ENCODE data around the gene RACGAP1.

Gene RACGAP1

GRCh38 chr12:49957570-49957967 lies 67.7 kb downstream of the RACGAP1 start:
- Histone ChIP-seq H3K18ac (ENCODE audit: low read length) (no peak overlapping the region), H3K9ac (ENCODE audit: low read length) (no peak overlapping the region), H3K27me3 (ENCODE audit: insufficient read depth, low read length) (peaks cover 64% of the 10 kb centered on the region), H2AK5ac (ENCODE audit: low read length) (no peak overlapping the region), H3K4me2 (ENCODE audit: low read length) (no peak overlapping the region), H3K27ac (ENCODE audit: low read depth, low read length) (no peak overlapping the region), H4K8ac (ENCODE audit: low read depth, low read length) (no peak overlapping the region), H4K12ac (ENCODE audit: low read depth, low read length) (no peak overlapping the region), H3K14ac (ENCODE audit: low read length) (no peak overlapping the region), H2BK5ac (ENCODE audit: low read depth, low read length, poor library complexity) (no peak overlapping the region), H2BK120ac (ENCODE audit: insufficient read depth, low read length, poor library complexity) (no peak overlapping the region), H3K4ac (ENCODE audit: low read depth, low read length) (no peak overlapping the region), H3K9me3 (ENCODE audit: insufficient read depth, low read depth, low read length) (peaks cover 2% of the 10 kb centered on the region), H3K79me1 (ENCODE audit: low read length) (no peaks in the 10 kb centered on the region), H3K23ac (ENCODE audit: low read length) (no peak overlapping the region), H3K79me2 (ENCODE audit: control insufficient read depth, insufficient read depth, low read length, poor library complexity) (no peaks in the 10 kb centered on the region), H3K4me3 (ENCODE audit: low read depth, low read length) (no peak overlapping the region), H3K4me1 (ENCODE audit: control insufficient read depth in 1 of 2, insufficient read depth in 2 of 2, low read length in 2 of 2) (no peaks in the 10 kb centered on the region), H3K36me3 (ENCODE audit: control insufficient read depth in 1 of 2, insufficient read depth in 2 of 2, low read length in 2 of 2) (no peaks in the 10 kb centered on the region), H4K91ac (ENCODE audit: low read depth, low read length) (no peak overlapping the region), H2AFZ (ENCODE audit: insufficient read depth, low read length, poor library complexity) (no peak overlapping the region), H2BK12ac (ENCODE audit: low read length) (no peak overlapping the region)
- DNase-seq = no peak

DNA sequence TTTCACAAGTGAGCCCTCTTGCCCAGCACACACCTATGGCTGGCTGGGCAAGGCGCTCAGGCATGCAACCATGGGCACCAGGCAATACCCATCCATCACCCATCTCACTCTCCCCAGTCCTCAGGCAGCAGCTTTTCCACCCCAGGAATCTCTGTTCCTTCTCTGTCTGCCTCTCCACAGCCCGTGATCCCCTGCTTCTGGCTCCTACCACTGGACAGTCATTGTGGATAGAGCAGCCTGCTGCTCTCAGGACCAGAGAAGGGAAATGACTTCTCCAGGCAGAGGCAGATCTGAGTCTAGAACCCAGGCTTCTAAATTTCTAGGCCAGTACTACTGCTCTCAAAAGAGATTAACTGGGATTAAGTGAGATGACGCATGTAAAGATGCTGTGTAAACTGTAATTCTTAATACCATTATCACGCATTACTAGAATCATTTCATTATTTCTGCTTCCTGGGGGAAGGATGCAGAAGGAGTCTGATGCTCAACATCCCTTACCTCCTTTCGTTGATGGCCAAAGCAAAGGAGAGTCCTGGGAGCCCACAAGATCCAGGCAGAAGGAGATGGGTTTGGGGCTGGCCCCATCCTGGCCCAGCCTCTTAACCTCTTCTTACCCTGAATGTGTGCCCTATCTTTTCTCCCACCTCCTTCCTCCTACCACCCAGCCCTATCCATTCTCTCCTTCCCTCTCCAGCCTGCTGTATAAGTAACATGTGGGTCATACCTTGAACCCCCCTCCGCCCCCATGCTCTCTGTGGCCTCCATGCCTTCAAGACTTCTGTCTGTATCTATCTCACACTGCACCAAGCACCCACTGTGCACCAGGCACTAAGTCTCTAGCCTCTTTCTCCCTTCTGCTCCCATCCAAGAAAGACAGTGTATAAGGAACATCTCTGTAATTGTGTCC lies 68.4 kb downstream of the RACGAP1 start:
- no peak overlapping the region for H3K18ac ChIP-seq (ENCODE audit: low read length)
- no CpG with 5 or more reads among the region's 6 CpGs for WGBS (ENCODE audit: extremely low coverage, insufficient coverage, insufficient read length)
- no peak for DNase-seq
- no peak overlapping the region for H2BK12ac ChIP-seq (ENCODE audit: low read length)
- no peak overlapping the region for H3K9ac ChIP-seq (ENCODE audit: low read length)
- H2AK5ac ChIP-seq (ENCODE audit: low read length) = no peak overlapping the region
- H2AFZ ChIP-seq (ENCODE audit: insufficient read depth, low read length, poor library complexity) = no peak overlapping the region
- no peak overlapping the region for H3K4me3 ChIP-seq (ENCODE audit: low read depth, low read length)
- no peak overlapping the region for H3K4me2 ChIP-seq (ENCODE audit: low read length)
- no peak overlapping the region for H4K91ac ChIP-seq (ENCODE audit: low read depth, low read length)
- H3K27ac ChIP-seq (ENCODE audit: low read depth, low read length) = no peak overlapping the region
- H3K4me1 ChIP-seq (ENCODE audit: control insufficient read depth in 1 of 2, insufficient read depth in 2 of 2, low read length in 2 of 2) = no peaks in the 10 kb centered on the region
- no peak overlapping the region for H3K23ac ChIP-seq (ENCODE audit: low read length)
- H3K36me3 ChIP-seq (ENCODE audit: control insufficient read depth in 1 of 2, insufficient read depth in 2 of 2, low read length in 2 of 2) = no peaks in the 10 kb centered on the region
- H2BK5ac ChIP-seq (ENCODE audit: low read depth, low read length, poor library complexity) = no peak overlapping the region
- H3K79me2 ChIP-seq (ENCODE audit: control insufficient read depth, insufficient read depth, low read length, poor library complexity) = no peaks in the 10 kb centered on the region
- H3K9me3 ChIP-seq (ENCODE audit: insufficient read depth, low read depth, low read length) = peaks cover 2% of the 10 kb centered on the region
- no peak overlapping the region for H3K4ac ChIP-seq (ENCODE audit: low read depth, low read length)
- no peak overlapping the region for H2BK120ac ChIP-seq (ENCODE audit: insufficient read depth, low read length, poor library complexity)
- no peak overlapping the region for H4K8ac ChIP-seq (ENCODE audit: low read depth, low read length)
- no peaks in the 10 kb centered on the region for H3K79me1 ChIP-seq (ENCODE audit: low read length)
- H4K12ac ChIP-seq (ENCODE audit: low read depth, low read length) = no peak overlapping the region
- H3K27me3 ChIP-seq (ENCODE audit: insufficient read depth, low read length) = peaks cover 58% of the 10 kb centered on the region
- no peak overlapping the region for H3K14ac ChIP-seq (ENCODE audit: low read length)

DNA sequence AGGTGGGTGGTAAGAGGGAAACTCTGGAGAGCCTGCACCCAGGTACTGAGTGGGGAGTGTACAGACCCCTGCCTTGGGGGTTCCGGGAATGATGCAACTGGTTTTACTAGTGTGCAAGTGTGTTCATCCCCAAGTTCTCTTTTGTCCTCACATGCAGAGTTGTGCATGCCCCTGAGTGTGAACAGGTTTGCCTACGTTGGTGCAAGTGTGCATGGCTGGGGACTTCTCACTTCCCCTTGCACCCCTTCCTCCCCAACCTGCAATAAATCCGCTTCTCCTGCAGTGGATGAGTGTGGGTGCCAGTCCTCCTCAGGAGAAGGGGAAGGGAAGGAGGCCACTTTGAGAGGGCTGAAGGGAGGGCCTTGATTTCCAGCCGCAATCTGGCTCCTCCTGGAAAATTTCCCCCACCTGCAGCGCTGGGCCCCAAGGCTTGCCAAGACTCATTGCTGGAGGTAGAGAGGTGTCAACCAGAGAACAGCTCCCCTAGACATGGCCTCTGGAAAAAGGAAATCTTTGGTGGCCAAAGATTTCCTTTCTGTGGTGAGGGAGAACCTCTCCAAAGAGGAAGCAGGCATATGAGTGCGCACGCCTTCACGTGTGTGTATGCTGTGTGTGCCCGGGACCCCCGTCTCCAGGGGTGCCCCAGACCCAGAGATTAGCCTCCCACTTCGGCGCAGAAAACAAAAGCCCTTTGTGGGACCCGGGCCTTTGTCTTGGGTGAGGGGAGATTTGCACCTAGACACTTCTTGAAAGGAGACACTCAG lies 69.2 kb downstream of the RACGAP1 start:
- Histone ChIP-seq H2AK5ac (ENCODE audit: low read length) (no peak overlapping the region), H3K27ac (ENCODE audit: low read depth, low read length) (no peak overlapping the region), H2BK120ac (ENCODE audit: insufficient read depth, low read length, poor library complexity) (no peak overlapping the region), H4K12ac (ENCODE audit: low read depth, low read length) (no peak overlapping the region), H3K79me2 (ENCODE audit: control insufficient read depth, insufficient read depth, low read length, poor library complexity) (no peaks in the 10 kb centered on the region), H3K4me1 (ENCODE audit: control insufficient read depth in 1 of 2, insufficient read depth in 2 of 2, low read length in 2 of 2) (no peaks in the 10 kb centered on the region), H3K18ac (ENCODE audit: low read length) (no peak overlapping the region), H3K4me3 (ENCODE audit: low read depth, low read length) (no peak overlapping the region), H3K23ac (ENCODE audit: low read length) (no peak overlapping the region), H4K8ac (ENCODE audit: low read depth, low read length) (no peak overlapping the region), H2BK5ac (ENCODE audit: low read depth, low read length, poor library complexity) (no peak overlapping the region), H3K4ac (ENCODE audit: low read depth, low read length) (no peak overlapping the region), H3K79me1 (ENCODE audit: low read length) (no peaks in the 10 kb centered on the region), H4K91ac (ENCODE audit: low read depth, low read length) (no peak overlapping the region), H3K27me3 (ENCODE audit: insufficient read depth, low read length) (peaks cover 51% of the 10 kb centered on the region), H3K9me3 (ENCODE audit: insufficient read depth, low read depth, low read length) (peaks cover 2% of the 10 kb centered on the region), H3K9ac (ENCODE audit: low read length) (no peak overlapping the region), H3K4me2 (ENCODE audit: low read length) (no peak overlapping the region), H2AFZ (ENCODE audit: insufficient read depth, low read length, poor library complexity) (no peak overlapping the region), H3K36me3 (ENCODE audit: control insufficient read depth in 1 of 2, insufficient read depth in 2 of 2, low read length in 2 of 2) (no peaks in the 10 kb centered on the region), H3K14ac (ENCODE audit: low read length) (no peak overlapping the region), H2BK12ac (ENCODE audit: low read length) (no peak overlapping the region)
- WGBS (ENCODE audit: extremely low coverage, insufficient coverage, insufficient read length) = no CpG with 5 or more reads among the region's 13 CpGs
- DNase-seq = no peak

DNA sequence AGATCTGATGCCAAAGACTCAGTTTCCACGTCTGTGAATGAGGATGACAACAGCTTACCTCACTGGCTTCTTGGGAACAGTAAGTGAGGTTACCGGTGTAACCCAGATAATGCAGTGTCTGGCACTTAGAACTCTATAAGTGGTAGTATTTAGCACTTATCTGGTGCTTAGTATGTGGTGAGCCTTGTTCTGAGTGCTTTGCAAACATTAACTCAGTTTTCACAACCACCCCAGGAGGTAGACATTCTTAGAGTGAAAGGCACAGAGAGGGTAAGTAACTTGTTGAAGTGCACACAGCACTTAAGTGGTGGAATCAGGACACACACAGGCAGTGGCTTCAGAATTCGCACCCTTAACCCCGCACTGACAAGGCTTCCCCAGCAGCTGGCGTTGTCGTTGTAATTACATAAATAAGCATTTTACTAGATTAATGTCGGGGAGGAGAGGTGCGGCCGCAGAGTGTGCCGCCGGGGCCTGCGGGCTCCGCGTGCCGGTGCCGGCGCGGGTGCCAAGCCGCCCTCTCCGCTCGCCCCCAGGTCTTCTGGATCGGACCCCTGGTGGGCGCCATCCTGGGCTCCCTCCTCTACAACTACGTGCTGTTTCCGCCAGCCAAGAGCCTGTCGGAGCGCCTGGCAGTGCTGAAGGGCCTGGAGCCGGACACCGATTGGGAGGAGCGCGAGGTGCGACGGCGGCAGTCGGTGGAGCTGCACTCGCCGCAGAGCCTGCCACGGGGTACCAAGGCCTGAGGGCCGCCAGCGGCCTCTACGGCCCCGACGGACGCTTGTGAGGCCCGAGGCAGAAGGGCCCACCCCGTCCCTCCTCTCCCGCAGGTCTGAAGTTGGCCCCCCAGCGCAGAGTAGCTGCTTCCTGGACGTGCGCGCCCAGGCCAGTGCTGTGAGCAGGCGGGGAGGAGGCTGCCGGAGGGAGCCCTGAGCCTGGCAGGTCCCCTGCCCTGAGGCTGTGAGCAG lies 70.1 kb downstream of the RACGAP1 start:
- Histone ChIP-seq H2BK12ac (ENCODE audit: low read length) (no peak overlapping the region), H2AFZ (ENCODE audit: insufficient read depth, low read length, poor library complexity) (no peak overlapping the region), H4K8ac (ENCODE audit: low read depth, low read length) (no peak overlapping the region), H3K23ac (ENCODE audit: low read length) (no peak overlapping the region), H2BK120ac (ENCODE audit: insufficient read depth, low read length, poor library complexity) (no peak overlapping the region), H4K91ac (ENCODE audit: low read depth, low read length) (no peak overlapping the region), H3K79me1 (ENCODE audit: low read length) (no peaks in the 10 kb centered on the region), H3K4me1 (ENCODE audit: control insufficient read depth in 1 of 2, insufficient read depth in 2 of 2, low read length in 2 of 2) (no peaks in the 10 kb centered on the region), H3K4me2 (ENCODE audit: low read length) (no peak overlapping the region), H2BK5ac (ENCODE audit: low read depth, low read length, poor library complexity) (no peak overlapping the region), H3K9ac (ENCODE audit: low read length) (no peak overlapping the region), H4K12ac (ENCODE audit: low read depth, low read length) (no peak overlapping the region), H3K27me3 (ENCODE audit: insufficient read depth, low read length) (peaks cover 41% of the 10 kb centered on the region), H3K79me2 (ENCODE audit: control insufficient read depth, insufficient read depth, low read length, poor library complexity) (no peaks in the 10 kb centered on the region), H3K18ac (ENCODE audit: low read length) (no peak overlapping the region), H3K14ac (ENCODE audit: low read length) (no peak overlapping the region), H3K4ac (ENCODE audit: low read depth, low read length) (no peak overlapping the region), H3K4me3 (ENCODE audit: low read depth, low read length) (no peak overlapping the region), H2AK5ac (ENCODE audit: low read length) (no peak overlapping the region), H3K36me3 (ENCODE audit: control insufficient read depth in 1 of 2, insufficient read depth in 2 of 2, low read length in 2 of 2) (no peaks in the 10 kb centered on the region), H3K27ac (ENCODE audit: low read depth, low read length) (no peak overlapping the region), H3K9me3 (ENCODE audit: insufficient read depth, low read depth, low read length) (peaks cover 2% of the 10 kb centered on the region)
- no peak for DNase-seq
- no CpG with 5 or more reads among the region's 53 CpGs for WGBS (ENCODE audit: extremely low coverage, insufficient coverage, insufficient read length)

Measured in trophoblast cell (in vitro differentiated cells and primary cell).